Eye (tissue), 1 donor: Measurements from ENCODE around the gene MAPK1.

ENCODE experiments used
- DNase-seq: peaks from one replicate; pipeline ENCODE4 v3.0.0-alpha.2; 2015

The MAPK1 gene

GRCh38 chr22:21780259-21780658 is 87.2 kb downstream of the MAPK1 start:
- DNase-seq = no peak

GRCh38 chr22:21779444-21779843 is 88.0 kb downstream of the MAPK1 start:
- no peak for DNase-seq

GRCh38 chr22:21778705-21779363 is 88.6 kb downstream of the MAPK1 start:
- DNase-seq = no peak

- no peak for DNase-seq
Measured at GRCh38 chr22:21771631-21771976, 95.8 kb downstream of the MAPK1 start.

GRCh38 chr22:21768435-21768834 is 99.0 kb downstream of the MAPK1 start:
- DNase-seq = no peak

GRCh38 chr22:21766691-21767462 is 100.6 kb downstream of the MAPK1 start:
- no peak for DNase-seq

- no peak for DNase-seq
Measured at GRCh38 chr22:21765909-21766529, 101.4 kb downstream of the MAPK1 start.

GRCh38 chr22:21764038-21764804 is 103.2 kb downstream of the MAPK1 start:
- no peak for DNase-seq

GRCh38 chr22:21762712-21763581 is 104.5 kb downstream of the MAPK1 start:
- no peak for DNase-seq

GRCh38 chr22:21761994-21762680 is 105.3 kb downstream of the MAPK1 start:
- no peak for DNase-seq

GRCh38 chr22:21761086-21761485 is 106.4 kb downstream of the MAPK1 start:
- no peak for DNase-seq

- DNase-seq = no peak
Measured at GRCh38 chr22:21760640-21761039, 106.8 kb downstream of the MAPK1 start.

GRCh38 chr22:21759646-21760376 is 107.6 kb downstream of the MAPK1 start:
- no peak for DNase-seq

- no peak for DNase-seq
Measured at GRCh38 chr22:21759093-21759492, 108.4 kb downstream of the MAPK1 start.

GRCh38 chr22:21758091-21758864 is 109.2 kb downstream of the MAPK1 start:
- DNase-seq = no peak

GRCh38 chr22:21755851-21756284 is 111.6 kb downstream of the MAPK1 start:
- DNase-seq = no peak

- peak; percentile 63 for DNase-seq
Measured at GRCh38 chr22:21754523-21754922, 112.9 kb downstream of the MAPK1 start.

- DNase-seq = no peak
Measured at GRCh38 chr22:21753374-21754111, 113.9 kb downstream of the MAPK1 start.

- no peak for DNase-seq
Measured at GRCh38 chr22:21752276-21752675, 115.2 kb downstream of the MAPK1 start.
